ENCODE measurements around the gene PPM1A.

GRCh38 chr14:60245380-60246177, 3.4 kb upstream of the PPM1A start:
- TF ChIP-seq POLR2A (IDR thresholded peaks at IDR 0.05; ENCODE audit: low read length) (no peak), GATA1 (IDR thresholded peaks at IDR 0.05; ENCODE audit: low read depth, low read length) (no peak)
